Transverse colon (tissue), 4 donors: ENCODE data around the gene DAZAP1. TPM values are rescaled to one million over a fixed set of nuclear protein-coding genes. Genes with fewer than 3 reads are reported as not detected.

Experiments used
- DNase-seq: peaks from one replicate; pipeline ENCODE4 v3.0.0-alpha.2; 2019
- H3K27ac ChIP-seq, 4 donors: fragments of 200-600 bp; sonication (generic); 2 replicates each; pipeline ENCODE4 v1.5.1; 2016 to 2018; ENCODE audit warnings: inconsistent platforms in 4 of 4
- H3K27me3 ChIP-seq: fragments of 200-600 bp; sonication (generic); 2 replicates; pipeline ENCODE4 v1.5.1; 2017; ENCODE audit warnings: inconsistent platforms
- H3K36me3 ChIP-seq, 4 donors: fragments of 200-600 bp; sonication (generic); 2 replicates each; pipeline ENCODE4 v1.5.1; 2017 to 2019; ENCODE audit warnings: inconsistent platforms in 4 of 4
- H3K4me1 ChIP-seq, 4 donors: fragments of 200-600 bp; sonication (generic); 2 replicates each; pipeline ENCODE4 v1.5.1; 2017 to 2020; ENCODE audit warnings: inconsistent platforms in 4 of 4
- H3K4me3 ChIP-seq, 4 donors: fragments of 200-600 bp; sonication (generic); 1 replicate in 1 of 4; 2 replicates in 3 of 4; pipeline versions ENCODE4 v1.5.1 to v1.6.1; 2017 to 2019; ENCODE audit warnings: inconsistent platforms in 4 of 4
- H3K9me3 ChIP-seq, 2 donors: fragments of 200-600 bp; sonication (generic); 2 replicates each; pipeline ENCODE4 v1.5.1; 2017 to 2019; ENCODE audit warnings: inconsistent platforms in 2 of 2
- CTCF ChIP-seq, 5 experiments: fragments of 200-600 bp in 3 of 5; fragments of 450-650 bp in 2 of 5; sonication (generic) in 3 of 5; IDR thresholded peaks; 1 replicate in 2 of 5; 2 replicates in 3 of 5; pipeline ENCODE4 v1.5.1; 2016 to 2017; ENCODE audit warnings: antibody characterized with exemption in 5 of 5, inconsistent platforms in 3 of 5, mild to moderate bottlenecking in 2 of 5, moderate library complexity in 1 of 5
- EP300 ChIP-seq: sonication (generic); formaldehyde crosslinking; IDR thresholded peaks from one replicate; pipeline ENCODE4 v1.6.1; 2017; ENCODE audit warnings: antibody characterized with exemption, low read depth
- POLR2A ChIP-seq: fragments of 450-650 bp; IDR thresholded peaks from one replicate; pipeline ENCODE4 v1.6.1; 2016; ENCODE audit warnings: antibody characterized with exemption, mild to moderate bottlenecking, moderate library complexity
- POLR2AphosphoS5 ChIP-seq, 3 donors: sonication (generic); formaldehyde crosslinking; IDR thresholded peaks; one replicate each; pipeline ENCODE4 v1.6.1; 2016; ENCODE audit warnings: antibody characterized with exemption in 3 of 3
- WGBS, 2 donors: methylation state at CpG; one replicate each; pipeline ENCODE4 v1.1.5; 2018; ENCODE audit warnings: low coverage in 1 of 2; 5-methylcytosine and 5-hydroxymethylcytosine counted together
- in situ Hi-C, 4 donors: fragments of 200-750 bp; cut with MboI; loops; one replicate each; pipeline versions ENCODE4 v1.15.0 to v1.15.1; 2017; ENCODE audit warnings: low sequenced_read_pairs in 3 of 4, low pct_ligation_motif_present in 1 of 4, low pct_unique_long_range_greater_than_20kb in 1 of 4
- intact Hi-C: fragments of 100-400 bp; cut with DNase I; formaldehyde crosslinking; loops from one replicate; pipeline ENCODE4 v1.15.1; 2023; ENCODE audit warnings: low total_unique reads
- total RNA-seq, 4 donors: library from RNA; depleted of rRNA; stranded (reverse); fragments of >200 nt; gene quantifications; one replicate each; pipeline ENCODE4 v1.1.0, GENCODE V29; 2016

The DAZAP1 gene
- total RNA-seq, 4 donors from 2014 or later = 36.3 to 77.2 (median 41.6) TPM

- WGBS, 2 donors = 68 to 78% methylated on average over 8 to 30 of the region's 30 CpGs
- DNase-seq = no peak
- TF ChIP-seq POLR2AphosphoS5 (IDR thresholded peaks at IDR 0.05) (no peak), EP300 (no peak), CTCF (IDR thresholded peaks at IDR 0.05) (no peak), POLR2A (no peak)
- Histone ChIP-seq H3K27me3 (no peaks in the 10 kb centered on the region), H3K36me3 (peaks cover 0 to 33% (median 10%) of the 10 kb centered on the region in 4 donors), H3K4me3 (peak overlapping the region in 1 of 4 donors; percentile 18), H3K4me1 (peaks cover 10 to 27% (median 19%) of the 10 kb centered on the region in 4 donors), H3K9me3 (no peaks in the 10 kb centered on the region), H3K27ac (peak overlapping the region; percentile 70 to 73 (median 72))
- in situ Hi-C loops (no loop called here), intact Hi-C loops (no loop called here)
These were observed 45.6 kb upstream of the DAZAP1 start for GRCh38 chr19:1361601-1362386.

- 90 to 93% methylated on average over 5 to 42 of the region's 42 CpGs for WGBS, 2 donors
- H3K27ac ChIP-seq = peak overlapping the region in 1 of 4 donors; percentile 33
- H3K4me1 ChIP-seq = peaks cover 6 to 24% (median 16%) of the 10 kb centered on the region in 4 donors
- in situ Hi-C loops (no loop called here), intact Hi-C loops (no loop called here)
- TF ChIP-seq POLR2A (no peak), EP300 (no peak), CTCF (IDR thresholded peaks at IDR 0.05) (no peak), POLR2AphosphoS5 (IDR thresholded peaks at IDR 0.05) (no peak)
- H3K4me3 ChIP-seq = no peak overlapping the region
- peaks cover 0 to 37% (median 14%) of the 10 kb centered on the region in 4 donors for H3K36me3 ChIP-seq
- no peaks in the 10 kb centered on the region for H3K27me3 ChIP-seq
- no peak for DNase-seq
- no peaks in the 10 kb centered on the region for H3K9me3 ChIP-seq
These were observed 44.8 kb upstream of the DAZAP1 start for GRCh38 chr19:1362387-1363257.

GRCh38 chr19:1363599-1363998, 43.8 kb upstream of the DAZAP1 start:
- no peaks in the 10 kb centered on the region for H3K9me3 ChIP-seq
- TF ChIP-seq POLR2A (no peak), CTCF (IDR thresholded peaks at IDR 0.05) (no peak), EP300 (no peak), POLR2AphosphoS5 (IDR thresholded peaks at IDR 0.05) (no peak)
- intact Hi-C loops (no loop called here), in situ Hi-C loops (no loop called here)
- DNase-seq = no peak
- H3K4me3 ChIP-seq = no peak overlapping the region
- peaks cover 6 to 24% (median 16%) of the 10 kb centered on the region in 4 donors for H3K4me1 ChIP-seq
- no peaks in the 10 kb centered on the region for H3K27me3 ChIP-seq
- peaks cover 0 to 35% (median 14%) of the 10 kb centered on the region in 4 donors for H3K36me3 ChIP-seq
- WGBS, 2 donors = 69 to 74% methylated on average over 4 to 10 of the region's 10 CpGs
- H3K27ac ChIP-seq = peak overlapping the region in 1 of 4 donors; percentile 33

GRCh38 chr19:1364070-1364704, 43.2 kb upstream of the DAZAP1 start:
- in situ Hi-C loops = no loop called here
- intact Hi-C loops = no loop called here

More at GRCh38 chr19:1364070-1364704, 43.2 kb upstream of the DAZAP1 start:
- no peaks in the 10 kb centered on the region for H3K9me3 ChIP-seq
- no peak for DNase-seq
- peaks cover 0 to 31% (median 11%) of the 10 kb centered on the region in 4 donors for H3K36me3 ChIP-seq
- H3K27me3 ChIP-seq = no peaks in the 10 kb centered on the region
- peaks cover 6 to 24% (median 16%) of the 10 kb centered on the region in 4 donors for H3K4me1 ChIP-seq
- TF ChIP-seq CTCF (IDR thresholded peaks at IDR 0.05) (peak in 3 of 5 experiments; percentile 14 to 26 (median 18)), POLR2A (no peak)
- WGBS, 2 donors = 77 to 79% methylated on average over 7 to 15 of the region's 15 CpGs
- H3K27ac ChIP-seq = peak overlapping the region in 1 of 4 donors; percentile 18
- H3K4me3 ChIP-seq = no peak overlapping the region
